HEK293 (cell line): Measurements from ENCODE around the gene BORCS5.

ENCODE experiments used
- EGR2 ChIP-seq: fragments of 450-650 bp; formaldehyde crosslinking; IDR thresholded peaks from 2 replicates; pipeline ENCODE4 v1.5.1; 2016; ENCODE audit warnings: low read depth, missing biosample characterization, missing genetic modification characterization
- GLIS1 ChIP-seq: fragments of 450-650 bp; formaldehyde crosslinking; IDR thresholded peaks from 2 replicates; pipeline ENCODE4 v1.5.1; 2016; ENCODE audit warnings: missing biosample characterization, missing genetic modification characterization
- HIC1 ChIP-seq: fragments of 450-650 bp; formaldehyde crosslinking; IDR thresholded peaks from 2 replicates; pipeline ENCODE4 v1.5.1; 2016; ENCODE audit warnings: missing biosample characterization, missing genetic modification characterization
- KLF17 ChIP-seq: fragments of 450-650 bp; formaldehyde crosslinking; IDR thresholded peaks from 2 replicates; pipeline ENCODE4 v1.5.1; 2016; ENCODE audit warnings: missing biosample characterization, missing genetic modification characterization
- KLF9 ChIP-seq: fragments of 450-650 bp; formaldehyde crosslinking; IDR thresholded peaks from 2 replicates; pipeline ENCODE4 v1.5.1; 2016; ENCODE audit warnings: missing biosample characterization, missing genetic modification characterization, low read depth
- PRDM6 ChIP-seq: fragments of 450-650 bp; formaldehyde crosslinking; IDR thresholded peaks from 2 replicates; pipeline ENCODE4 v1.5.1; 2017; ENCODE audit warnings: missing biosample characterization, missing genetic modification characterization
- SCRT1 ChIP-seq: fragments of 450-650 bp; formaldehyde crosslinking; IDR thresholded peaks from 2 replicates; pipeline ENCODE4 v1.5.1; 2016; ENCODE audit warnings: missing biosample characterization, missing genetic modification characterization, borderline replicate concordance
- SCRT2 ChIP-seq: fragments of 450-650 bp; formaldehyde crosslinking; IDR thresholded peaks from 2 replicates; pipeline ENCODE4 v1.5.1; 2016; ENCODE audit warnings: missing biosample characterization, missing genetic modification characterization
- YY1 ChIP-seq: fragments of 450-650 bp; formaldehyde crosslinking; IDR thresholded peaks from 2 replicates; pipeline ENCODE4 v1.5.1; 2018; ENCODE audit warnings: missing biosample characterization, missing genetic modification characterization
- ZBTB17 ChIP-seq: fragments of 450-650 bp; formaldehyde crosslinking; IDR thresholded peaks from 2 replicates; pipeline ENCODE4 v1.5.1; 2016; ENCODE audit warnings: missing biosample characterization, missing genetic modification characterization
- ZBTB26 ChIP-seq: fragments of 450-650 bp; formaldehyde crosslinking; optimal IDR thresholded peaks from 2 replicates; pipeline ENCODE3; 2016; ENCODE audit warnings: missing biosample characterization, mild to moderate bottlenecking, missing genetic modification characterization
- ZBTB48 ChIP-seq: fragments of 450-650 bp; formaldehyde crosslinking; IDR thresholded peaks from 2 replicates; pipeline ENCODE4 v1.5.1; 2016; ENCODE audit warnings: missing biosample characterization, missing genetic modification characterization
- ZBTB49 ChIP-seq: fragments of 450-650 bp; formaldehyde crosslinking; IDR thresholded peaks from 2 replicates; pipeline ENCODE4 v1.5.1; 2016; ENCODE audit warnings: missing biosample characterization, missing genetic modification characterization, low read depth
- ZBTB8A ChIP-seq: fragments of 450-650 bp; formaldehyde crosslinking; IDR thresholded peaks from 2 replicates; pipeline ENCODE4 v1.5.1; 2016; ENCODE audit warnings: missing biosample characterization, missing genetic modification characterization
- ZNF148 ChIP-seq: fragments of 450-650 bp; formaldehyde crosslinking; IDR thresholded peaks from 2 replicates; pipeline ENCODE4 v1.5.0; 2017; ENCODE audit warnings: missing biosample characterization, missing genetic modification characterization, borderline replicate concordance
- ZNF155 ChIP-seq: fragments of 450-650 bp; formaldehyde crosslinking; IDR thresholded peaks from 2 replicates; pipeline ENCODE4 v1.5.1; 2016; ENCODE audit warnings: missing biosample characterization, missing genetic modification characterization
- ZNF23 ChIP-seq: fragments of 450-650 bp; formaldehyde crosslinking; IDR thresholded peaks from 2 replicates; pipeline ENCODE4 v1.5.1; 2016; ENCODE audit warnings: missing biosample characterization, missing genetic modification characterization, borderline replicate concordance
- ZNF26 ChIP-seq: fragments of 450-650 bp; formaldehyde crosslinking; IDR thresholded peaks from 2 replicates; pipeline ENCODE4 v1.5.1; 2016; ENCODE audit warnings: missing biosample characterization, missing genetic modification characterization
- ZNF324 ChIP-seq: fragments of 450-650 bp; formaldehyde crosslinking; IDR thresholded peaks from 2 replicates; pipeline ENCODE4 v1.5.1; 2016; ENCODE audit warnings: missing biosample characterization, missing genetic modification characterization
- ZNF391 ChIP-seq: fragments of 450-650 bp; formaldehyde crosslinking; IDR thresholded peaks from 2 replicates; pipeline ENCODE4 v1.5.1; 2016; ENCODE audit warnings: low read depth, missing biosample characterization, missing genetic modification characterization, borderline replicate concordance
- ZNF416 ChIP-seq: fragments of 450-650 bp; formaldehyde crosslinking; IDR thresholded peaks from 2 replicates; pipeline ENCODE4 v1.5.1; 2016; ENCODE audit warnings: missing biosample characterization, missing genetic modification characterization
- ZNF426 ChIP-seq: fragments of 450-650 bp; formaldehyde crosslinking; IDR thresholded peaks from 2 replicates; pipeline ENCODE4 v1.5.1; 2017; ENCODE audit warnings: missing biosample characterization, missing genetic modification characterization, mild to moderate bottlenecking, inconsistent platforms, moderate library complexity
- ZNF571 ChIP-seq: fragments of 450-650 bp; formaldehyde crosslinking; IDR thresholded peaks from 2 replicates; pipeline ENCODE4 v1.5.0; 2017; ENCODE audit warnings: missing biosample characterization, missing genetic modification characterization
- ZNF621 ChIP-seq: fragments of 450-650 bp; formaldehyde crosslinking; IDR thresholded peaks from 2 replicates; pipeline ENCODE4 v1.5.1; 2017; ENCODE audit warnings: missing biosample characterization, missing genetic modification characterization
- ZNF658 ChIP-seq: fragments of 450-650 bp; formaldehyde crosslinking; IDR thresholded peaks from 2 replicates; pipeline ENCODE4; 2016; ENCODE audit warnings: missing biosample characterization, missing genetic modification characterization
- ZNF664 ChIP-seq: fragments of 450-650 bp; formaldehyde crosslinking; IDR thresholded peaks from 2 replicates; pipeline ENCODE4 v1.5.1; 2016; ENCODE audit warnings: missing biosample characterization, missing genetic modification characterization
- ZNF677 ChIP-seq: fragments of 450-650 bp; IDR thresholded peaks from 2 replicates; pipeline ENCODE4 v1.5.0; 2018; ENCODE audit warnings: missing biosample characterization, mild to moderate bottlenecking, missing genetic modification characterization, moderate library complexity

Gene BORCS5

GRCh38 chr12:12356896-12357718 lies at the start of gene BORCS5 (continued):
- TF ChIP-seq ZNF391 (peak; percentile 76; the same call in 1 of the 2 replicates), ZBTB49 (no peak), ZNF677 (tag by site-specific recombination) (no peak), ZNF26 (tag by site-specific recombination) (no peak), ZBTB26 (tag by site-specific recombination) (peak; percentile 81), ZBTB48 (peak; percentile 99), ZNF426 (no peak), ZNF571 (no peak), EGR2 (tag by site-specific recombination) (peak; percentile 68), ZNF658 (tag by site-specific recombination) (no peak), KLF9 (peak; percentile 92), ZNF324 (tag by site-specific recombination) (0 out of 2 replicates have a peak, but pooled peaks have one; percentile 26), ZBTB17 (tag by site-specific recombination) (peak; percentile 98), ZNF23 (no peak), PRDM6 (no peak), SCRT1 (no peak), YY1 (tag by site-specific recombination) (no peak), KLF17 (tag by site-specific recombination) (peak; percentile 82), ZNF621 (tag by site-specific recombination) (no peak), ZNF155 (tag by site-specific recombination) (no peak), ZNF148 (tag by site-specific recombination) (no peak), GLIS1 (peak; percentile 82), ZNF664 (tag by site-specific recombination) (no peak), ZNF416 (no peak), SCRT2 (no peak), HIC1 (tag by site-specific recombination) (peak; percentile 96), ZBTB8A (tag by site-specific recombination) (peak; percentile 81)
